Heart left ventricle (tissue), 16 donors: ENCODE measurements around the gene CIAPIN1. TPM values are rescaled to one million over a fixed set of nuclear protein-coding genes. Genes with fewer than 3 reads are reported as not detected.
A peak's percentile ranks its signal among the peaks of the same experiment; 100 is the strongest.

Source experiments
- ATAC-seq, 4 donors: fragments of 200-7000 bp; cut with Tn5 transposase; one replicate each; pipeline ENCODE4 v1.9.1; 2020 to 2022; ENCODE audit warnings: moderate library complexity in 4 of 4, mild to moderate bottlenecking in 3 of 4, moderate number of reproducible peaks in 1 of 4
- DNase-seq, 5 donors: peaks; one replicate each; pipeline ENCODE4 v3.0.0-alpha.2; 2020
- H3K27ac ChIP-seq, 12 donors: fragments of 200-600 bp; sonication (generic) in 4 of 12; one replicate each; pipeline versions ENCODE4 v1.5.0 to v1.8.0; 2016 to 2022; ENCODE audit warnings: mild to moderate bottlenecking in 2 of 12
- H3K27me3 ChIP-seq, 9 donors: fragments of 200-600 bp; sonication (generic) in 2 of 9; one replicate each; pipeline versions ENCODE4 v1.5.1 to v1.8.0; 2016 to 2022; ENCODE audit warnings: mild to moderate bottlenecking in 3 of 9
- H3K36me3 ChIP-seq, 9 donors: fragments of 200-600 bp; sonication (generic) in 2 of 9; one replicate each; pipeline versions ENCODE4 v1.5.0 to v1.8.0; 2018 to 2022; ENCODE audit warnings: mild to moderate bottlenecking in 2 of 9
- H3K4me1 ChIP-seq, 12 donors: fragments of 200-600 bp; sonication (generic) in 4 of 12; one replicate each; pipeline versions ENCODE4 v1.5.0 to v1.8.0; 2016 to 2022; ENCODE audit warnings: mild to moderate bottlenecking in 3 of 12
- H3K4me3 ChIP-seq, 12 donors: fragments of 200-600 bp; sonication (generic) in 4 of 12; one replicate each; pipeline versions ENCODE4 v1.5.0 to v1.8.0; 2017 to 2022; ENCODE audit warnings: mild to moderate bottlenecking in 9 of 12, moderate library complexity in 4 of 12
- H3K9me3 ChIP-seq, 12 donors: fragments of 200-600 bp; sonication (generic) in 4 of 12; one replicate each; pipeline versions ENCODE4 v1.5.0 to v1.8.0; 2016 to 2022; ENCODE audit warnings: mild to moderate bottlenecking in 1 of 12
- POLR2A ChIP-seq, 2 donors: fragments of 450-650 bp; IDR thresholded peaks; one replicate each; pipeline ENCODE4 v1.6.1; 2017; ENCODE audit warnings: antibody characterized with exemption in 2 of 2, mild to moderate bottlenecking in 2 of 2, moderate library complexity in 2 of 2
- WGBS, 4 donors: extraction: QIAGEN DNeasy Blood & Tissue Kit in 2 of 4; methylation state at CpG; one replicate each; pipeline versions ENCODE4 v1.1.5 to v1.1.7; 2013 to 2018; 5-methylcytosine and 5-hydroxymethylcytosine counted together
- intact Hi-C, 10 donors: fragments of 100-400 bp; cut with DNase I; formaldehyde crosslinking; loops; one replicate each; pipeline versions ENCODE4 v1.11.1 to v1.14.2; 2022
- polyA plus RNA-seq, 2 donors: library from polyadenylated mRNA; stranded (reverse); fragments of 200-250 nt; gene quantifications; one replicate each; pipeline ENCODE4 v1.2.3, GENCODE V29; 2013
- total RNA-seq, 9 donors: library from RNA; depleted of rRNA in 2 of 9; stranded (reverse); fragments of >200 nt in 2 of 9; fragmentation: NEBNext Ultra II Directional in 3 of 9; extraction: Animal tissue kit (Norgen Biotek cat#: 25700) in 3 of 9; gene quantifications; one replicate each; pipeline versions ENCODE4 v1.1.0 to v1.2.4, GENCODE V29; 2016 to 2023
- TF ChIP-seq, protein P1 (sequence below), 12 donors: fragments of 200-600 bp; sonication (generic) in 4 of 12; IDR thresholded peaks; one replicate each; pipeline versions ENCODE4 v1.5.0 to v1.8.0; 2018 to 2022; ENCODE audit warnings: antibody characterized with exemption in 12 of 12, mild to moderate bottlenecking in 5 of 12
- donor health status: ischemic (EF 13 %, LVEDD 7.1; RV severe dilation, severe dysfunction).
- donor health status: healthy with polysubstance abuse.
- donor health status: DM: no; HTN: yes; CAD: no.
- donor health status: DM: no; HTN: no; CAD: no.
- donor health status: ischemic (EF 25% LVEDD 6.9; RV normal size, moderate dysfunction).
- donor health status: ischemic (EF 25% LVEDD 5.7; RV mildly dilated, moderate dysfunction).
- donor health status: healthy.
- donor health status: DM: yes; HTN: yes; CAD: no.
- donor health status: ischemic (EF 35%, LVEDD 5.7; RV mildly dilated, moderate dysfunction).
- donor health status: nonischemic (EF 11% LVEDD 7.7; RV severe dilation, severe dysfunction).
- donor health status: DM: yes; HTN: yes; CAD: no.
- donor health status: PGD.
- donor health status: ischemic (EF 29% LVEDD 5.4; RV normal size, mild dysfunction).
- donor health status: nonischemic (EF 23%, LVEDD 6.1; RV moderate dilation, normal function).

CIAPIN1 gene
- total and polyA plus RNA-seq, 11 donors, result 22.4 to 73.2 (median 51.7) TPM

DNA sequence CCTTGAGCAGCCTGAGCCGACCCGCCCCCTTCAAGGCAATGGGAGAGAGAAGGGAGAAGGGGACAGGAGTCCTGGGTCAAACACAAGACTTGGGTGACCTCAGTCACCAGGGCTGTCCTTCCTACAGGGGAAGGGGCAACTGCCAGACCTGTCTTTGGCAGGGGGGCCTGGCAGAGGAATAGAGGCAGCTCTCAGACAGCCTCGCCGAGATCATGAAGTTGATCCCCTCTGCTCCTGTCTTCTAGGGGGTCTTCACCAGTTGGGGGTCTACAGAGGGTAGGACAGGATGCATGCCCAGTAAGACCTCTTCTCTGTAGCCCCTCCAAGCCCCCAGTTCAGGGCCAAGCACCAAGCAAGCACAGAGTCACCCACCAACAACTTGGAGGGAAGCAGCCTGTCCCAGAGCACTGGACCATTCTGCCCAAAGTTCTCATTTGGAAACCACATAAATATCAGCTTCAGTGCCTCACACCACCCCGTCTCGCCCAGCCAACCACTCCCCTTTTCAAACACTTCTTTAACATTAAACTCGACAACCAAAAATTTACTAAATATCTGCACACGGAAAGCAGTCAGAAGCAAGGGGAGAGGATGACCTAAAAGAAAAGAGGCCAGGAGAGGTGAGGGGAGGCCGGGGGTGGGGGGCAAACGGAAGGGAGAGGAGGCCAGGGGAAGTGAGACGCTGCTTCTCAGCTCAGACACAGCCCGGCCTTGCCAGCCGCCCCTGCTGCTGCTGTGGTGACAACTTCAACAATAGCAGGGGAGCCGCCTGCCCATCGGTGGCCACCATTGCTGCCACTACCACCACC is 31.4 kb upstream of the CIAPIN1 start:
- no peak for ATAC-seq
- peak overlapping the region in 9 of 12 donors; percentile 26 to 75 (median 58) for H3K27ac ChIP-seq
- DNase-seq, result no peak
- no peaks in the 10 kb centered on the region for H3K9me3 ChIP-seq
- H3K4me1 ChIP-seq, result peaks cover 3 to 51% (median 34%) of the 10 kb centered on the region in 12 donors
- TF ChIP-seq, protein P1, sequence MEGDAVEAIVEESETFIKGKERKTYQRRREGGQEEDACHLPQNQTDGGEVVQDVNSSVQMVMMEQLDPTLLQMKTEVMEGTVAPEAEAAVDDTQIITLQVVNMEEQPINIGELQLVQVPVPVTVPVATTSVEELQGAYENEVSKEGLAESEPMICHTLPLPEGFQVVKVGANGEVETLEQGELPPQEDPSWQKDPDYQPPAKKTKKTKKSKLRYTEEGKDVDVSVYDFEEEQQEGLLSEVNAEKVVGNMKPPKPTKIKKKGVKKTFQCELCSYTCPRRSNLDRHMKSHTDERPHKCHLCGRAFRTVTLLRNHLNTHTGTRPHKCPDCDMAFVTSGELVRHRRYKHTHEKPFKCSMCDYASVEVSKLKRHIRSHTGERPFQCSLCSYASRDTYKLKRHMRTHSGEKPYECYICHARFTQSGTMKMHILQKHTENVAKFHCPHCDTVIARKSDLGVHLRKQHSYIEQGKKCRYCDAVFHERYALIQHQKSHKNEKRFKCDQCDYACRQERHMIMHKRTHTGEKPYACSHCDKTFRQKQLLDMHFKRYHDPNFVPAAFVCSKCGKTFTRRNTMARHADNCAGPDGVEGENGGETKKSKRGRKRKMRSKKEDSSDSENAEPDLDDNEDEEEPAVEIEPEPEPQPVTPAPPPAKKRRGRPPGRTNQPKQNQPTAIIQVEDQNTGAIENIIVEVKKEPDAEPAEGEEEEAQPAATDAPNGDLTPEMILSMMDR (IDR thresholded peaks at IDR 0.05), result no peak
- no peak for TF ChIP-seq POLR2A (IDR thresholded peaks at IDR 0.05)
- H3K4me3 ChIP-seq, result peak overlapping the region; percentile 4 to 71 (median 60)
- H3K27me3 ChIP-seq, result peaks cover 0 to 6% (median 0%) of the 10 kb centered on the region in 9 donors
- intact Hi-C loops, result loop anchor here in 7 of 10 donors (5.0 kb wide), 2 partner anchors 34 to 39 kb away; no protein-coding TSS in a partner anchor
- WGBS, 4 donors, result 39 to 53% (median 45%) methylated on average over 13 to 15 of the region's 15 CpGs
- H3K36me3 ChIP-seq, result peaks cover 0 to 21% (median 12%) of the 10 kb centered on the region in 9 donors

DNA sequence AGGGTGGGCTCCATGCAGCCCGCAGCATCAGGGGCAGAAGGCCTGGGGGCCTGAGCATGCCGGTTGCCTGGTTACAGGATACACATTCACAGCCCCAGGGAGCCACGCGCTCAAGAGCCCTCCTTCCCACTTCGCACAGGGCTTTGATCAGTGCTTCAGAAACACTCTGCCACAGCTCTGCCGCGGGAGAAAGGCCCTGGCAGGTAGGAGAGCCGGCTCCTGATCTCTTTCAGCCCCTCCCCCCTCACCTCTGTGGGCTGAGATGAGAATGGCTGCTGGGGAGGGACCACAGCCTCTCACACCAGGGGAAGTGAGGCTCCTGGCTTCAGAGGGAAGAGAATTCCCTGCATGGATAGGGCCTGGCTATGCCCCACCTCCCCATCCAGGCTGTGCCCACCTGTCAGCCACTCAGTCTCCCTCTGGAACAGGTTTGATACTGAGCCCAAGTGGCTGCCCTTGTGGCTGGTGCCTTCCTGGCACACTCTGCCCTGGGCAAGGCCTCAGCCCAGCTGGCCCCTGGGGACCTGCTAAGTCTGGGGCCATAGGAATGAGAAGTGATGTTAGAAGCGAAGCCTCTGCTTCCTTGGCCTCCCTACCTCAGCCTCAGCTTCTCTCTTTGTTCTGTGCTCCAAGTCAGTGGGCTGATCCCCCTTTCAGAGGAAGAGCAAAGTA is 30.5 kb upstream of the CIAPIN1 start:
- Histone ChIP-seq H3K27me3 (peaks cover 0 to 6% (median 0%) of the 10 kb centered on the region in 9 donors), H3K27ac (no peak overlapping the region), H3K4me1 (peaks cover 3 to 51% (median 34%) of the 10 kb centered on the region in 12 donors), H3K4me3 (no peak overlapping the region), H3K36me3 (peaks cover 0 to 31% (median 21%) of the 10 kb centered on the region in 9 donors), H3K9me3 (no peaks in the 10 kb centered on the region)
- TF ChIP-seq, protein P1 (IDR thresholded peaks at IDR 0.05), result no peak
- ATAC-seq, result no peak
- intact Hi-C loops, result loop anchor here in 7 of 10 donors (5.0 kb wide), 2 partner anchors 35 to 40 kb away; no protein-coding TSS in a partner anchor
- 71 to 89% (median 75%) methylated on average over 5 to 9 of the region's 9 CpGs for WGBS, 4 donors
- DNase-seq, result no peak

DNA sequence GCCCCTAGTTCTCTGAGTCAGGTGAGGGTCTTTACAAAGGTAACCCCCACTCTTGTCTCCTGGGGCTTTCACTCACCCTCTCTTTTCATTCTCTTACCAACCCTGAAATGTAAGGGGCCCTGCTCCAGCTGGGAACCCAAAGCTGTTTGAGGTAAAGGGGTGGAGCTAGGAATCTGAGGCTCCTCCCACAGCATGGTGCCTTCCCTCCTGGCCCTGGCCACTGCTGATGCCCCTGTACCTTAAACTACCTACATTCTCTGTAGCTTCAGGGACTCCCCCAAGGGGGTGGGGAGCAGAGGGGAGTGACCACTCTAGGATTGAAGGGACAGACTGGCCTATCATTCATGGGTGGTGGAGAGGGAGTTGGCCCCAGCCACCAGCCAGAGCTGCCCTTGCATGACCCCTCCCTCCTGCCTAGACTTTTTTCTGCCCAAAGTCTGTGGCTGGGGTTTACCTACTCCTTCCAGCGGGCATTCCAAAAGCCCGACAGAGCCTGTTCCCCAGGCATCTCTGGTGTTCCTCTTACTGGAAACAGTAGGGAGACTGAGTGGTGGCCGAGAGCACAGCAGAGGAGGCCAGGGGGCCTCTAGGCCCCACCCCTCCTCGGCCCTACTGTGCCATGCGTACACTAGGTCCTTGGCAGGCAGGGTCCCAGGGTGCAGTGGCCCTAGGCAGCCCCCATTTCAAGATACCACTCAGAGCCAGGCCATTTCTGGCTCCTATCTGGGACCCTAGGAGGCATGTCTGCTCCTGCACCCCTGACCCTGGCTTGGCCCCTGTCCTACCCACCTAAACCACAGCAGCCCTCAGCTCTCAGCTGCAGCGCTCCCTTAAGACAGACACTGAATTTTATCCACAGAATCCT is 29.6 kb upstream of the CIAPIN1 start:
- 77 to 93% (median 91%) methylated on average over 6 of the region's 6 CpGs for WGBS, 4 donors
- H3K27ac ChIP-seq, result no peak overlapping the region

More for the DNA sequence above, 29.6 kb upstream of the CIAPIN1 start:
- H3K4me1 ChIP-seq, result peaks cover 3 to 57% (median 35%) of the 10 kb centered on the region in 12 donors
- H3K4me3 ChIP-seq, result no peak overlapping the region
- intact Hi-C loops, result loop anchor here in 7 of 10 donors (5.0 kb wide), 2 partner anchors 36 to 41 kb away; no protein-coding TSS in a partner anchor
- TF ChIP-seq POLR2A (IDR thresholded peaks at IDR 0.05), result no peak
- TF ChIP-seq, protein P1 (IDR thresholded peaks at IDR 0.05), result no peak
- H3K27me3 ChIP-seq, result peaks cover 0 to 6% (median 0%) of the 10 kb centered on the region in 9 donors
- no peaks in the 10 kb centered on the region for H3K9me3 ChIP-seq
- ATAC-seq (no peak), DNase-seq (no peak)
- peaks cover 0 to 39% (median 30%) of the 10 kb centered on the region in 9 donors for H3K36me3 ChIP-seq
